ENCODE results near the gene PACS1. TPM values are rescaled to one million over a fixed set of nuclear protein-coding genes. Genes with fewer than 3 reads are reported as not detected.
"Not testable (repeated sequence)": the region's sequence is repeated elsewhere in the genome, so short reads cannot be mapped to it uniquely, and the experiment has no call there.

The PACS1 gene
- 75.9 TPM for total RNA-seq

DNA sequence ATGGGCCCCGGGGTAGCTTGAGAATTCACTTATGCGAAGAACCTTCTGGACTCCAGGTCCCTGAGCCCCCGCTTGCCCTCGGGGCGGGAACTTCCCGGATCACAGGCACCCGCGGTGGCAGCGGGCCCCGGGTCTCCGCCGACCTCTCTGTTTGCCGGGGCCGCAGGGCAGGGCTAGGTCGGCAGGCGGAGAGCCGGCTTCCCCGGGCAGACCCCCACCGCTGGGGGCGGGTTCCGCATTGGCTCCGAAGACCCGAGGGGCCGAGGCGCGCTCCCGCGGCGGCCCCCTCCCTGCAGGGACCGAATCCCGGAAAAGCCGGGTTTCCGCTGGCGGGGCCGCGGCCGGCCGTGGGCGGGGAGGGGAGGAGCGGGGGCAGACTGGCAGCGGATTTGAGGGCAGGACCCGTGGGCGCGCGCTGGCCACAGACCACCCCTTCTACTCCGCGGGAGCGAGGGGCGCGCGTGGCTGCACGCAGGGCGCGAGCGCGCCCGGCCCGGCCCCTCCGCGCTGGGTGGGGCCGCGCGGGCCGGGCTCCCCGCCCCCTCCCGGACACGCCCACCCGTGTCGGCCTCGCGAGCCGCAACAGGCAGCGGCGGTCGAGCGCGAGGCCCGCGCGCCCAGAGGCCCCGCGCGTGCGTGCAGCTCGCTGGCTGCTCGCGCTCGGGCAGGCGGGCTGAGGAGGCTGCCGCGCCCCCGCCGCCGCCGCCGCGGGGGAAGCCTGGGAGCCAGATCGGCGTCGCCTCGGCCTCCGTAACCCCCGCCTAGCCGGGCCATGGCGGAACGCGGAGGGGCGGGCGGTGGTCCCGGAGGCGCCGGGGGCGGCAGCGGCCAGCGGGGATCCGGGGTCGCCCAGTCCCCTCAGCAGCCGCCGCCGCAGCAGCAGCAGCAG is at the start of gene PACS1:
PACS1 (plus strand) TSS at position 558 of the 889 bp plus-strand sequence; CDS start at position 773, 215 bp downstream.
- DNase-seq (ENCODE audit: low read depth in 2 of 3, low spot score in 2 of 3): peak; percentile 60 to 91 (median 83)

DNA sequence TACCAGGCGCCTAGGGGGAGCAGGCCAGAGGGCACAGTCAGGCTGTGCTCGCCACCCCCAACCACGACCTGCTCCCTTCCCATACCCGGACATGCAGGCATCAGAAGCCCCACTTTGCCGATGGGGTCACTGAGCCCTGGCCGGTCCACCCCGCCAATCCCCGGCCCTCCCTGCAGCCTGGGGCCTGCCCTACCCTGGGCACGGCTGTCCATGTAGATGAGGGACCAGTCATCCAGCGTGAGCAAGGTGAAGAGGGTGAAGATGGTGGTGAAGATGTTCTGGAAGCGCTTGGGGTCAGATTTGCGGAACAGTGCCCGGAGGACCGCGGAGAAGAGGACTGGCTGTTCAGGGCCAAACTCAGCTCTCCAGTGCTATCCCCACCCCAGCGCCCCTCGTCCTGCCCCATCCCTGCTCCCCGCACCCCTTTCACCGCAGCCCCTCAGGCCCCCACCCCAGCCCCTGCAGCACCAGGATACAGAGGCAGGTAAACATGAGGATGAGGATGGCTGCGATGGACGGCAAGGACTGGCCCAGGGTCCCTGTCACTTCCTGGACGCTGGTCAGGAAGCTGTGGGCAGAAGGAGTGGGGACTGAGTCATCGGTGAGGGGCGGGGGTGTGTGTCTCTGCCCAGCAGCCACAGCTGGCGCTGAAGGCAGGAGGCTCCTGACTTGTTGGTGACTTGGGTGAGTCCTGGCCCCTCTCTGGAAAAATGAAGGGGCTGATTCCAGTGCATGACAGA is 49.3 kb upstream of the PACS1 start:
- peak in 2 of 3 donors; percentile 76 to 84 for DNase-seq (ENCODE audit: low read depth in 2 of 3, low spot score in 2 of 3)

DNA sequence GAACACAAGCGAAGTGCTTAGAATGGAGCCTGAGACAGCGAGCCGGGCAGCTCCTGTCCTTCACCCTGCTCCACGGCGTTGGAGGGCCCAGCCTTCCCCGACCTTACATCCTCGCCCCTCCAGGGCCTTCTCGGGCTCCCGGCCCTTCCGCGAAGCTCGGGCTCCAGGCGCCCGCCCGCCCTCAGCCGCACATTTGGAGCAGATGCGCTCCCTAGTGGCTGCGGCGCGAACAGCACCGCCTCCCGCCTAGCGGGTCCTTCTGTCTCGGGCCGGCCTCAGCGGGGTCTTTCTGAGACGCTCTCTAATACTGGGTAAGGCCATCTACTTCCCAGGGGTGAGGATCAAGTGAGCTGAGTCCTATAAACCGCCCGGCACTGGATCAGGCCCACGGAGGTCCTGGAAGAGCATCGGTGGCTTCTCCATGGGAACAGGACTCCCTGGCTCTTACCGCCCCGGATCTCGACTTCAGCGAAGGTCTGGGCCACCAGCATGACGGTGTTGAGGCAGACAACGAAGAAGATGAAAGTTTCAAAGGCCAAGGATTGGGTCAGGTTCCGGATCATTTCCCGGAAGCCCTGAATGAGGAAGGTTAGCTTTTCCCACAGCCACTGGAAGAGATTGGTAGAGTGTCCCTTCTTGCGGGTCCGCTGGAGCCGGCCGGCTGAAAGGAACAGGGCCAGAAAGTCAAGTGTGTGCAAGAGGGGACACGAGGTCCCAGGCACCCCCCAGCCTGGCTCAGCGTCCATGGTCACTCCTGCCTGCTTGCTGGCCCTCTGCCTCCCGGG is 47.5 kb upstream of the PACS1 start:
- DNase-seq (ENCODE audit: low read depth in 2 of 3, low spot score in 2 of 3): peak; percentile 60 to 74 (median 63)

DNA sequence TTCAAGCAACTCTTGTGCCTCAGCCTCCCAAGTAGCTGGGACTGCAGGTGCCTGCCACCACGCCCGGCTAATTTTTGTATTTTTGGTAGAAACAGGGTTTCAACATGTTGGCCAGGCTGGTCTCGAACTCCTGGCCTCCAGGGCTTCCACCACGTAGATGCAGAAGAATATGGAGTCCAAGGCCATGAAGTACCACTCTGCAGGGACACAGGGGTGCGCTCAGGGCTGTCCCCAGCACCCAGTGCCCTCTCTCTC is 47.0 kb upstream of the PACS1 start:
- not testable (repeated sequence) for DNase-seq (ENCODE audit: low read depth in 2 of 3, low spot score in 2 of 3)

DNA sequence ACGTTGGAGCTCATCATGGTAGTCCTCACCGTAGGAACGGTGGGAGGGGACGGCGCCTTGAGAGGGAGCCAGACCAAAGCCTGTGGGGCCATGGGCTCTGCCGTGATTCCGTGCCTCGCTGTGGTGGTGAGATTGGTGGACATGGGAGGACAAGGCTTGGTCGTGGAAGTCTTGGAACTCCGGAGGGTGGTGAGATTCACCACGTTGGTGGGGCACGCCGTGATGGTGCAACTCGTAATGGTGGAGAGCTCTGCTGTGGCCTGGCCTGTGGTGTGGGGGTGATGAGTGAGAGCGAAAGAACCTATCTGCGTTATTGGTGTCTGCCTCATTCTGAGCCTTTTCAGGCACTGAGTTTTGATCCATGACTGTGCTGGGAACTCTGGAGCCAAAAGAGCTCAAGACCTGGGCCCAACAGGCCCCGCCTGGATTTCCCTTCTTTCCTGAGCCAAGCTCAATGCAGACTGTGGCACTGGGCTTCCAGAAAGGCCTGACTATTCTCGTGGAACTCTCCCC is 44.0 kb upstream of the PACS1 start, which contains the start of gene CATSPER1:
CATSPER1 (minus strand) TSS at position 463 of the 513 bp plus-strand sequence; CDS start at position 363, 100 bp downstream.
- DNase-seq (ENCODE audit: low read depth in 2 of 3, low spot score in 2 of 3): no peak

DNA sequence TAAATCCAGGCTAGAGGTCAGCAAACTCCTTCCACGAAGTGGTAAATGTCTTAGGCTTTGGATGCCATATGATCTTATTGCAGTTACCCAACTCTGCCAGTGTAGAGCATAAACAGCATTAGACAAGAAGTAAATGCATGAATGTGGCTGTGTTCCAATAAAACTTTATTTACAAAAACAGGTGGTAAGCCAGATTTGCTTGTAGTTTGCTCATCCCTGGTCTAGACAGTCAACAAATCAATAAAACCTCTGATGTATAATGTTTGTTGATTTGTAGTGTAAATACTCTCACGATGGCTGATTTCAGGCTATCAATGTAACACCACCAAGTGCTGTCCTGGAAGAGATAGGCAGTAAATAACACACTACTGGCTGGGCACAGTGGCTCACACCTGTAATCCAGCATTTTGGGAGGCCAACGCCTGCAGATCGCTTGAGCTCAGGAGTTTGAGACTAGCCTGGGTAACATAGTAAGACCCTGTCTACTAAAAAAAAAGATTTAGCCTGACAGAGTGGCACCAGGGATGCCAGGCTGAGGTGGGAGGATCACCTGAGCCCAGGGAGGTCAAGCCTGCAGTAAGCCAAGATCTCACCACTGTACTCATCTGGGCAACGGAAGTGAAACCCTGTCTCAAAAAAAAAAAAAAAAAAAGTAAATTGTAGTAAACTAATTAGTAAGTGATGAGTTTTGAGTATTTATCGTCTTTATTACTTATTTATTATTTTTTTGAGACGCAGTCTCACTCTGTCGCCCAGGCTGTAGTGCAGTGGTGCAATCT is 36.9 kb upstream of the PACS1 start:
- DNase-seq (ENCODE audit: low read depth in 2 of 3, low spot score in 2 of 3): no peak

DNA sequence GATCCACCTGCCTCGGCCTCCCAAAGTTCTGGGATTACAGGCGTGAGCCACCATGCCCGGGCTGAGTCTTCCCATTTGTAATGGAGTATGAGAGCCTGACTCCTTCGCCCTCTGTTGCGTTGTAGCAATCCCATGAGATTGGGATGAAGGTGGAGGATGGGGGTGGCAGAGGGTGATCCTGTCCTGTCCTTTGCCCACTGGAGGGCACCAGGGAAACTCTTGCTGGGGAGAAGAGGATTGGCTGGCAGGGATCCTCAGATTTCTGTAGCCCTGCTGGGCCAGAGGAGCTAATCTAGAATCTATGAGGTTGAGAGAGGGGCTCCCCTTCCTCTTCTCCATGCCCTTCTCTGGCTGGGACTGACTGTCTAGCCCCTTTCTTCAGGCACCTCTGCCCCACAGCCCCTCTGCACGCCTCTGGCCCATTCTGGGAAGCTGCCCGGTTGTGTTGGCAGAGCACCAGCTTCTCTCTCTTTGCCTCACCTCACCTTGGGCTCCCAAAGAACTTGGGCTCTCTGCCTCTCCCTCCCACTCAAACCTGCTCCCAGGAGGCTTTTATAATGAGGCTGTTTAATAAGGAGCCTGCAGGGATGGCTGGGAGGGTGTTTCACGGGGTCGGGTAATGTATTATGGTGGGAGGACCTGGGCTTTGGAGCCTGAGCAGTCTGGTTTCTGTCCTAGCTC is 34.3 kb upstream of the PACS1 start:
- DNase-seq (ENCODE audit: low read depth in 2 of 3, low spot score in 2 of 3): no peak

DNA sequence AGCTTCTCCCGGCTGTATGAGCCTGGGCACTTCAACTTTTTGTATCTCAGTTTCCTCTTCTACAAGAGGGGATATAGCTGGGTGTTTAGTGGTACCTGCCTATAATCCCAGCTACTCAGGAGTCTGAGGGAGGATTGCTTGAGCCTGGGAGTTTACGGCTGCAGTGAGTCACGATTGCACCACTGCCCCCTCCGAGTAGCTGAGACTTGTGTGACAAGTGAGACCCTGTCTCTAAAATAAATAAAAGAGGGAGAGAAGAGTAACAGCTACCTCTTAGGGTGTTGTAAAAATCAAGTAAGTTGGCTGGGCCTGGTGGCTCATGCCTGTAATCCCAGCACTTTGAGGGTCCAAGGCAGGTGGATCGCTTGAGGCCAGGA is 33.8 kb upstream of the PACS1 start:
- DNase-seq (ENCODE audit: low read depth in 2 of 3, low spot score in 2 of 3): no peak

DNA sequence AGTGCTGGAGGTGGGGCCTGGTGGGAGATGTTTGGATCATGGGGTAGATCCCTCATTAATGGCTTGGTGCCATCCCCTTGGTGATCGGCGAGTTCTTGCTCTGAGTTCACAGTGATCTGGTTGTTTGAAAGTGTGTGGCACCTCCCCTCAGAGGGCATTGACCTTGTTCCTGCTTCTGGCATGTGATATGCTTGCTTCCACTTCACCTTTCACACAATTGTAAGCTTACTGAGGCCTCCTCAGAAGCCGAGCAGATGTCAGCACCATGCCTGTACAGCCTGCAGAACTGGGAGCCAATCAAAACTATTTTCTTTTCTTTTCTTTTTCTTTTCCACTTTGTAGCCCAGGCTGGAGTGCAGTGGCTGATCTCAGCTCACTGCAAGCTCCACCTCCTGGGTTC is 32.7 kb upstream of the PACS1 start:
- DNase-seq (ENCODE audit: low read depth in 2 of 3, low spot score in 2 of 3): no peak

DNA sequence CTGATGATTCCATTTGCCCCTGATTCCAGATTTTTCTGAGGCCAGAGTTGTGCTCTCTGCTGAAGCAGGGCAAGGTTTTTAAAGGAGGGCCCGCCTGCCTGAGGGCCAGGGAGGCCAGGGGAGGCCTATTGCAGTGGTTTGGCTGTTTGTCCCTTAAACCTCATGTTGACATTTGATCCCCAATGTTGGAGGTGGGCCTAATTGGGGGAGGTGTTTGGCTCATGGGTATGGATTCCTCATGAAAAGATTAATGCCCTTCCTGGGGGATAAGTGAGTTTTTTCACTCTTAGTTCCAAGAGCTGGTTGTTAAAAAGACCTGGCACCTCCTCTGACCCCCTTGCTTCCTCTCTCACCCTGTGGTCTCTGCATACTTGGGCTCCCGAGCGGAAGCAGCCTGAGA is 30.3 kb upstream of the PACS1 start:
- no peak for DNase-seq (ENCODE audit: low read depth in 2 of 3, low spot score in 2 of 3)

DNA sequence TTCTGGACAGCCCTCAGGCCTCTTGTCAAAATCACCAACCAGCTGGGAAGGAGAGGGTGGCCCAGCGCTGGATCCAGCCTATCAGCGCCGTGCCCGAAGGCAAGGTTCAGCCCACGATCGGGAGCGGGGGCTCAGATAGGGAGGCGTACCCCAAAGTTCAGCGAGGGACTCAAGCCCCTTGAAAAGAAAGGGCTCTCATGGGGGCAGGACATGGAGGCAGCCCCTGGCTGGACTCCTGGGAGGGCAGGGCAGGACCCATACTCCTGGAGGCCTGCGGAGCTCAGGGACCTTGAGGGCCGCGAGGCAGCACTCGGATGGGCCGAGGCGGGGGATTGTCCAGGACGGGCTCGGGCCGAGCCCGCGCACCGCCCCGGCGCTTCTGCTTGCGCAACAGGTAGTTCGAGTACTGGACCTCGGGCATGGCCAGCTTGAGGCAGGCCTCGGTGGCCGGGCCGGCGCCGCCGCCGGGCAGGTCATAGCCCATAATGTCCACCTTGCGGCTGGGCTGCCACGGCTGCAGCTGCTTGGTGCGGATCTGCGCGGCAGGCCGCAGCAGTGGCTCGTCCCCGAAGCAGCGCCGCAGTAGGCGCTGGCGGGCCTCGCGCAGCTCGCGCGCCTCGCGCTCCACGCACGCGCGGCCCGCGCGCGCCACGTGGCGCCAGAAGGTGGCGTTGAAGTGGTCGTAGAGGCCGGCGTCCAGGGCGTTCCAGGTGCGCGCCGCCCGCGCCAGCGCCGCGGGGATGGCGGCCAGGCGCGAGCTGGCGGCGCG is 27.7 kb upstream of the PACS1 start:
- DNase-seq (ENCODE audit: low read depth in 2 of 3, low spot score in 2 of 3): no peak

DNA sequence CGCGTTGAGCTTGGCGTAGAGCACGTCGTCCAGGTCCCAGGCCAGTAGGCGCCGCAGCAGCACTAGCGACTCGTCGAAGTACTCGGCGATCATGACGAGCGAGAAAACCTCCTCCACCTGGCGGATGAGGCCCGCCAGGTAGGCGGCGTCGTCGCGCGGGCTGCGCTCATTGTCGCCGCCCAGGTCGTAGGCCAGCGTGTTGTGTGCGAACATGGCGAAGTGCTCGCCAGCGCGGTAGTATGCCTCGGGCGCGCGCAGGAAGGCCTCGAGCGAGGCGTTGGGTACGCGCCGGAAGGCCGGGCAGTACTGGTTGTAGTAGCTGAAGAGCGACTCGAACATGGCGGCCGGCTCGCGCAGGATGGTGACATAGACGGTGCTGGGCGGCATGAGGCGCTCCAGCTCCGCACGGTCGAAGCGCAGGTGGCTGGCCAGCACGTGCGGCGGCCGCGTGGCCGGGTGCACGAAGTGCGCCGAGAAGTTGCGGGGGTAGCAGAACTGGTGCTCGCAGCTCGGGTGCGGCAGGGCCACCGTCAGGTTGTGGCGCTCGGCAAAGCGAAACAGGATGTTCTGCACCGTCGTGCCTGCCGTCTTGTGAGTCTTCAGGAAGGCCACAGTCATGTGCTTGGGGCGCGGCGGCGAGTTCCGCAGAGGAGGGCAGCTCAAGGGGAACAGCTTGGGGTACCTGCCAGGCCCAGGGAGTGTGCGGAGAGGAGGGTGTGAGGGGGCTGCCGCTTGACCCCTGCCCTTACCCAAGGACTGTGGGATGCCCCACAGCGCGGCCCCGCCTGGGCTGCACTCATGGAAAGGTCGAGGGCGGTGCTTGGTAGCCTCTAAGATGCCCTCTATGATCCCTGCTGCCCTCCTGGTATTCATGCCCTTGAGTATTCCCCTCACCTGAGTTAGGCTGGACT is 26.8 kb upstream of the PACS1 start:
- no peak for DNase-seq (ENCODE audit: low read depth in 2 of 3, low spot score in 2 of 3)

DNA sequence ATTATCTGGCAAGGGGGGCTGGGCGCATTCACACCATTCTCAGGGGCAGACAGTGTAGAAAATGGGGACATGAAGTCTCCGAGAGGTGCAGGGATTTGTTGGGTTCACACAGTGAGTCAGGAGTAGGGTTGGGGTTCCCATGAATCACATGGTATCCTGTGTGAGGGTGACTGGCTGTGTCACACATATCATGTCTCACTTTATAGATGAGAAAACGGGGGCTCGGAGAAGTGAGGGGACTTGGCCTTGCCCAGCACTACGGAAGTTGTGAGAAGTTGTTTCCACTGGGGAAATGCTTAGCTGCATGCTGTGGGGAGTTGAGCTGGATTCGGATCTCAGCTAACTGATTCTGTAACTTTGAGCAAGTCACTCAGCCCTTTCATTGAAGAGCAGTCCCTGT is 25.3 kb upstream of the PACS1 start:
- no peak for DNase-seq (ENCODE audit: low read depth in 2 of 3, low spot score in 2 of 3)

DNA sequence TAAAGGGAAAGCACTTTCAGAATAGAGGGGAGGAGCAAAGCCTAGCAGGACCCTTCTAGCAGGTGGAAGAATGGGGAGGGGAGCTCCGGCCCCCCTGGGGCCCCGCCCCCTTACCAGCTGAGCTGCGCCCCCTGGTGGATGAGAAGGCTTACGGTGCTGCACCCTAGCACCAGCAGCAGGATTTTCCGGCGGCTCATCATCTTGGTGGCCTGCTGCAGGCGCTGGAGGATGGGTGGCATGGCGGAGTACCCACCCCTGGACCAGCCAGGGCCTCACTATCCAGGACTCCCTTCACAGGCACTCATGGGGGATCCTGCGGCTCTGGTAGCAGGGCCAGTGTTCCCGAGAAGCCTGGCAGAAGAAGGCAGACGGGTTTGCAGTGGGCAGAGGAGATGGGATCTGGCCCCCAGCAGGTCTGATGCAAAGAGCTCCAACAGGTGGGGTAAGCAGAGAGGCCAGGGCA is 24.9 kb upstream of the PACS1 start:
- peak; percentile 68 to 89 (median 85) for DNase-seq (ENCODE audit: low read depth in 2 of 3, low spot score in 2 of 3)

DNA sequence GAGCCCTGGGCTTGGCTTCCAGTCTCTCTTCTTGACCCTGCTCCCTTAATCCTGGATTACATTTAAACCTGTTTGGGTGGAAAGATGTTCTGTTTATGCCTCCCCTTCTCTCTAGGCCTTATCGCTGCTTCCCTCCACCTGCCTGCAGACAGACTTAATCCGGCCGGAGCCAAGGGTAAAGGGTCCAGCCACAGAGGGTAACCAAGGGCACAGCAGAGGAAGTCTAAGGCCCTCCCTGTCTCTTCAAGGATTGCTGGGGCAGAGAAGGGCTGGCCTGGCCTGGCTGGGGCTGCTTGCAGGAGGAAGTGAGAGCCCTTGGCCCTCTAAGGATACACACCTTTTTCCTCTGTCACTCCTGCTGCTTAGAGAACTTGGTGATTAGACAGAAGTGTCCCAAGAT is 23.2 kb upstream of the PACS1 start:
- DNase-seq (ENCODE audit: low read depth in 2 of 3, low spot score in 2 of 3): no peak

DNA sequence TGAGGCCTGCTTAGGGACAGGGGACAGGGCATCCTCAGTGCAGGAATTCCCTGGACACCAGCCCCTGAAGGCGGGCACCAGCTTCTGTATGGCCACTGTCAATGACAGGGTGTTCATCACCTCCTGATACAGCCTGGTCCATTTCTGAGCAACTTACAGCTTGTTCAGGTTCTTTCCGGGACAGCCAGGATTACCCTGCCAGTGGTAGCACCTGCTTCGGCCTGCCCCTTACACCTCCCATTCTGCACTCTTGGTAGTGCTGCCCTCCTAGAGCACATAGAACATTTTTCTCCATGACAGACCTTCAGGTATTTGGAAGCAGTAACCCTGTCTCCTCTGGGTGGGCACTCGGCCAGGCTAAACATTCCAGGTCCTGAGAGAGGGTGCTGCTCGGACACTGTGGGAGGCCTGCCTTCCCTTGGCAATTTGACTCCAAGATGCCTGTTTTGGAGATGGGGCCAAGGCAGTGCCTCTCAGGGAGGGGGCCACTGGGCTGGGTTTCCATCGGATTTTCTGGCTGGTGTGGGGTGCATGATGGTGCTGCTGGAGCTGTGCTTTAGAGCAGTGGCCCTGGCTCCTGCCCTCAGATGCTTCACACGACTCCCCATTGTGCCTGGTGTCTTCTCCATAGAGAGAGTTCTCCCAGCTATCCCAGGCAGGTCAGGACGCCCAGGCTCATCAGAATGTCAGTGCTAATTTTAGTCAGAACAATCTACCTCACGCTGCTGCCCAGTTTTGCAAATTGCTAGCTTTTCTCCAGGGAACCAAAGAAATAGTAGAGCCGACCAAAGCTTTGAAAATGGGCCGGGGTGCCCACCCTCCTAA is 22.3 kb upstream of the PACS1 start:
- DNase-seq (ENCODE audit: low read depth in 2 of 3, low spot score in 2 of 3): no peak

All from hematopoietic multipotent progenitor cell (in vitro differentiated cells).